GM12878 (cell line): ENCODE measurements around the gene S1PR3. TPM values are rescaled to one million over a fixed set of nuclear protein-coding genes. Genes with fewer than 3 reads are reported as not detected.

Source experiments
- ATAC-seq: fragments of 200-7000 bp; cut with Tn5 transposase; 3 replicates; pipeline ENCODE4 v1.9.1; 2020; ENCODE audit warnings: mild to moderate bottlenecking, moderate library complexity
- BruUV-seq: library from RNA; stranded (reverse); fragments of 400-500 nt; replicated peaks from 2 replicates; lab custom pipeline; 2021; lab: Mats Ljungman, UMichigan
- CTCF ChIA-PET: fragments of 300-600 bp; sonication (Branson Sonifier 250); formaldehyde crosslinking; extraction: SDS; loops from one replicate; lab custom pipeline; 2021; ENCODE audit warnings: inconsistent platforms; lab: Yijun Ruan, JAX
- POLR2A ChIA-PET: fragments of 350-600 bp; formaldehyde crosslinking; extraction: SDS; loops from one replicate; lab custom pipeline; 2021; ENCODE audit warnings: inconsistent platforms; lab: Charles Lee
- RAD21 ChIA-PET: fragments of 300-600 bp; sonication (Branson Sonifier 250); formaldehyde crosslinking; loops from one replicate; lab custom pipeline; 2023; ENCODE audit warnings: antibody characterized with exemption; ENCODE audit not compliant: unreplicated experiment; lab: Charles Lee
- SMC1A ChIA-PET: fragments of 300-600 bp; sonication (Branson Sonifier 250); formaldehyde crosslinking; loops from one replicate; lab custom pipeline; 2023; ENCODE audit not compliant: unreplicated experiment, uncharacterized antibody; lab: Charles Lee
- DNase-seq: peaks from one replicate; pipeline ENCODE4 v3.0.0-alpha.2; 2011; ENCODE audit warnings: low read depth, low spot score
- FAIRE-seq: peaks from 3 replicates; lab custom pipeline; 2011; peaks lifted over from hg19 to GRCh38; lab: Jason Lieb, UNC
- H2AFZ ChIP-seq: 2 replicates; pipeline ENCODE4 v1.6.0; 2011; ENCODE audit warnings: low read depth, low read length, control low read depth; ENCODE audit not compliant: control insufficient read depth
- H3K27ac ChIP-seq: 2 replicates; pipeline ENCODE4 v1.5.1; 2011; ENCODE audit warnings: control low read depth; ENCODE audit not compliant: control insufficient read depth, insufficient read depth
- H3K27me3 ChIP-seq, 2 experiments: replicated peaks in 1 of 2; 2 replicates each; pipeline versions ENCODE4 v1.6.0 to v1.6.1; 2011; ENCODE audit warnings: low read length in 1 of 2; ENCODE audit not compliant: control insufficient read depth in 2 of 2, insufficient read depth in 2 of 2
- H3K36me3 ChIP-seq, 2 experiments: 2 replicates each; pipeline ENCODE4 v1.5.1; 2011; ENCODE audit warnings: low read length in 1 of 2; ENCODE audit not compliant: control insufficient read depth in 2 of 2, insufficient read depth in 2 of 2
- H3K4me1 ChIP-seq: 2 replicates; pipeline ENCODE4 v1.6.1; 2011; ENCODE audit warnings: mild to moderate bottlenecking, low read length, moderate library complexity, mixed read lengths; ENCODE audit not compliant: control insufficient read depth, insufficient read depth
- H3K4me2 ChIP-seq: 2 replicates; pipeline ENCODE4 v1.6.0; 2011; ENCODE audit warnings: control low read depth; ENCODE audit not compliant: control insufficient read depth, insufficient read depth
- H3K4me3 ChIP-seq: fragments of 200-600 bp; sonication (generic); 2 replicates; pipeline ENCODE4 v1.5.1; 2016
- H3K79me2 ChIP-seq: 2 replicates; pipeline ENCODE4 v1.6.0; 2011; ENCODE audit warnings: low read length; ENCODE audit not compliant: control insufficient read depth, insufficient read depth
- H3K9ac ChIP-seq: 2 replicates; pipeline ENCODE4 v1.8.0; 2011; ENCODE audit warnings: low read length, control low read depth, mixed read lengths; ENCODE audit not compliant: control insufficient read depth, insufficient read depth
- H3K9me3 ChIP-seq: replicated peaks from 3 replicates; pipeline ENCODE4 v1.5.1; 2011; ENCODE audit warnings: mild to moderate bottlenecking, low read length; ENCODE audit not compliant: control insufficient read depth, insufficient read depth
- H4K20me1 ChIP-seq: 2 replicates; pipeline ENCODE4 v1.6.0; 2011; ENCODE audit not compliant: control insufficient read depth, insufficient read depth
- BHLHE40 ChIP-seq, 2 experiments: fragments of 450-650 bp in 1 of 2; IDR thresholded peaks; 2 replicates each; pipeline ENCODE4 v1.6.1; 2011 to 2017; ENCODE audit warnings: low read depth in 2 of 2, borderline replicate concordance in 1 of 2, improper control_type of control experiment in 1 of 2, low read length in 1 of 2, mild to moderate bottlenecking in 1 of 2
- KAT2A ChIP-seq: conservative IDR thresholded peaks from 2 replicates; pipeline ENCODE4 v1.6.1; 2011; ENCODE audit warnings: low read depth, low read length; ENCODE audit not compliant: control insufficient read depth
- MXI1 ChIP-seq: fragments of 150-350 bp; IDR thresholded peaks from 2 replicates; pipeline ENCODE4 v1.6.1; 2011; ENCODE audit warnings: low read depth, mild to moderate bottlenecking, inconsistent platforms, low read length, improper control_type of control experiment
- NFXL1 ChIP-seq: fragments of 450-650 bp; IDR thresholded peaks from 2 replicates; pipeline ENCODE4 v1.6.1; 2017; ENCODE audit warnings: antibody characterized with exemption, mild to moderate bottlenecking, borderline replicate concordance
- NR2C1 ChIP-seq: fragments of 450-650 bp; IDR thresholded peaks from 2 replicates; pipeline ENCODE4 v1.6.1; 2017; ENCODE audit warnings: antibody characterized with exemption, mild to moderate bottlenecking, moderate library complexity
- PML ChIP-seq: IDR thresholded peaks from 2 replicates; pipeline ENCODE4 v1.6.1; 2012; ENCODE audit warnings: low read length, inconsistent platforms
- POLR2AphosphoS2 ChIP-seq: IDR thresholded peaks from 2 replicates; pipeline ENCODE4 v1.6.1; 2011; ENCODE audit warnings: low read depth, mild to moderate bottlenecking, low read length, improper control_type of control experiment, moderate library complexity
- RELA ChIP-seq: fragments of 450-650 bp; IDR thresholded peaks from 2 replicates; pipeline ENCODE4 v1.8.0; 2014; ENCODE audit warnings: borderline replicate concordance; ENCODE audit not compliant: partially characterized antibody
- SP1 ChIP-seq: IDR thresholded peaks from one replicate; pipeline ENCODE4 v1.6.1; 2011; ENCODE audit warnings: low read depth, low read length
- SRF ChIP-seq, 2 experiments: IDR thresholded peaks; 2 replicates each; pipeline ENCODE4 v1.6.1; 2011; ENCODE audit warnings: low read depth in 2 of 2, low read length in 2 of 2, mild to moderate bottlenecking in 1 of 2, moderate library complexity in 1 of 2
- ZBED1 ChIP-seq: IDR thresholded peaks from 2 replicates; pipeline ENCODE4 v1.6.1; 2016; ENCODE audit warnings: borderline replicate concordance
- ZZZ3 ChIP-seq: IDR thresholded peaks from 2 replicates; pipeline ENCODE4 v1.6.1; 2011; ENCODE audit warnings: low read depth; ENCODE audit not compliant: control insufficient read depth, insufficient read length
- WGBS: methylation state at CpG from one replicate; pipeline ENCODE4 v1.1.6; 2016; ENCODE audit warnings: low lambda C conversion rate; ENCODE audit not compliant: insufficient replicate concordance, insufficient coverage; ENCODE audit errors: missing lambda C conversion rate; 5-methylcytosine and 5-hydroxymethylcytosine counted together
- in situ Hi-C: fragments of 300-500 bp; cut with MboI; formaldehyde crosslinking; loops from 9 replicates; pipeline ENCODE4 v1.14.3; 2018; ENCODE audit warnings: mixed read lengths
- intact Hi-C: fragments of 100-400 bp; cut with micrococcal nuclease; formaldehyde crosslinking; loops from one replicate; pipeline ENCODE4 v1.14.2; 2022; ENCODE audit not compliant: unreplicated experiment
- polyA plus RNA-seq, 11 experiments: library from polyadenylated mRNA; depleted of rRNA in 4 of 11; unstranded in 6 of 11; stranded (reverse) in 5 of 11; fragments of >200 nt; fragmentation: Nextera tagmentation in 4 of 11; fragmentation: Illumina TruSeq in 1 of 11; extraction: Ambion mirVana in 4 of 11; extraction: Trizol in 1 of 11; gene quantifications; 1 replicate in 1 of 11; 2 replicates in 10 of 11; pipeline versions ENCODE4 v1.2.1 to v1.2.3, GENCODE V29; 2011 to 2016; ENCODE audit warnings: inconsistent platforms in 2 of 11, missing spikeins in 2 of 11, low read depth in 1 of 11
- total RNA-seq, 4 experiments: library from RNA; depleted of rRNA in 3 of 4; stranded (reverse); fragments of >200 nt in 3 of 4; fragmentation: Illumina TruSeq in 1 of 4; extraction: Trizol in 1 of 4; gene quantifications; 2 replicates each; pipeline versions ENCODE4 v1.2.1 to v1.2.3, GENCODE V29; 2013 to 2021
- TF ChIP-seq, protein P1 (sequence below): fragments of 450-650 bp; formaldehyde crosslinking; IDR thresholded peaks from 2 replicates; pipeline ENCODE4 v1.4.0; 2022; ENCODE audit warnings: mild to moderate bottlenecking, moderate library complexity
- TF ChIP-seq, protein P2 (sequence below): IDR thresholded peaks from 2 replicates; pipeline ENCODE4 v1.6.1; 2011; ENCODE audit warnings: mild to moderate bottlenecking, low read depth, low read length, moderate library complexity; ENCODE audit not compliant: insufficient replicate concordance
- TF ChIP-seq, protein P3 (sequence below): fragments of 450-650 bp; IDR thresholded peaks from 2 replicates; pipeline ENCODE4 v1.6.1; 2014; ENCODE audit warnings: mild to moderate bottlenecking
- TF ChIP-seq, protein P4 (sequence below): IDR thresholded peaks from 2 replicates; pipeline ENCODE4 v1.6.1; 2012; ENCODE audit warnings: low read depth, low read length, improper control_type of control experiment

Gene S1PR3
- total and polyA plus RNA-seq, 10 of the 15 experiments (the other 5 are each of a cell fraction or from before 2014, with no cell fraction given), result 0.01 to 0.18 (median 0.01) TPM; not detected in 7

GRCh38 chr9:88990041-88990728 lies 1.1 kb upstream of the S1PR3 start:
- TF ChIP-seq RELA (no peak), NR2C1 (no peak), SP1 (no peak), POLR2AphosphoS2 (no peak), NFXL1 (no peak), BHLHE40 (IDR thresholded peaks at IDR 0.05; ENCODE audit: borderline replicate concordance in 1 of 2, low read depth in 2 of 2, low read length in 1 of 2) (no peak), ZZZ3 (no peak), KAT2A (no peak), MXI1 (no peak), ZBED1 (no peak), PML (no peak), SRF (IDR thresholded peaks at IDR 0.05; ENCODE audit: low read depth in 2 of 2, low read length in 2 of 2) (no peak)
- TF ChIP-seq, protein P1, sequence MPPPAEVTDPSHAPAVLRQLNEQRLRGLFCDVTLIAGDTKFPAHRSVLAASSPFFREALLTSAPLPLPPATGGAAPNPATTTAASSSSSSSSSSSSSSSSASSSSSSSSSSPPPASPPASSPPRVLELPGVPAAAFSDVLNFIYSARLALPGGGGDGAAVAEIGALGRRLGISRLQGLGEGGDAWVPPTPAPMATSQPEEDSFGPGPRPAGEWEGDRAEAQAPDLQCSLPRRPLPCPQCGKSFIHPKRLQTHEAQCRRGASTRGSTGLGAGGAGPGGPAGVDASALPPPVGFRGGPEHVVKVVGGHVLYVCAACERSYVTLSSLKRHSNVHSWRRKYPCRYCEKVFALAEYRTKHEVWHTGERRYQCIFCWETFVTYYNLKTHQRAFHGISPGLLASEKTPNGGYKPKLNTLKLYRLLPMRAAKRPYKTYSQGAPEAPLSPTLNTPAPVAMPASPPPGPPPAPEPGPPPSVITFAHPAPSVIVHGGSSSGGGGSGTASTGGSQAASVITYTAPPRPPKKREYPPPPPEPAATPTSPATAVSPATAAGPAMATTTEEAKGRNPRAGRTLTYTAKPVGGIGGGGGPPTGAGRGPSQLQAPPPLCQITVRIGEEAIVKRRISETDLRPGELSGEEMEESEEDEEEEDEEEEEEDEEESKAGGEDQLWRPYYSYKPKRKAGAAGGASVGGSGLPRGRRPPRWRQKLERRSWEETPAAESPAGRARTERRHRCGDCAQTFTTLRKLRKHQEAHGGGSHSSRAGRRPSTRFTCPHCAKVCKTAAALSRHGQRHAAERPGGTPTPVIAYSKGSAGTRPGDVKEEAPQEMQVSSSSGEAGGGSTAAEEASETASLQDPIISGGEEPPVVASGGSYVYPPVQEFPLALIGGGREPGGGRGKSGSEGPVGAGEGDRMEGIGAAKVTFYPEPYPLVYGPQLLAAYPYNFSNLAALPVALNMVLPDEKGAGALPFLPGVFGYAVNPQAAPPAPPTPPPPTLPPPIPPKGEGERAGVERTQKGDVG (CRISPR knock-in tag), result no peak
- TF ChIP-seq, protein P2, sequence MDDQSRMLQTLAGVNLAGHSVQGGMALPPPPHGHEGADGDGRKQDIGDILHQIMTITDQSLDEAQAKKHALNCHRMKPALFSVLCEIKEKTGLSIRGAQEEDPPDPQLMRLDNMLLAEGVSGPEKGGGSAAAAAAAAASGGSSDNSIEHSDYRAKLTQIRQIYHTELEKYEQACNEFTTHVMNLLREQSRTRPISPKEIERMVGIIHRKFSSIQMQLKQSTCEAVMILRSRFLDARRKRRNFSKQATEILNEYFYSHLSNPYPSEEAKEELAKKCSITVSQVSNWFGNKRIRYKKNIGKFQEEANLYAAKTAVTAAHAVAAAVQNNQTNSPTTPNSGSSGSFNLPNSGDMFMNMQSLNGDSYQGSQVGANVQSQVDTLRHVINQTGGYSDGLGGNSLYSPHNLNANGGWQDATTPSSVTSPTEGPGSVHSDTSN, result no peak
- TF ChIP-seq, protein P3, sequence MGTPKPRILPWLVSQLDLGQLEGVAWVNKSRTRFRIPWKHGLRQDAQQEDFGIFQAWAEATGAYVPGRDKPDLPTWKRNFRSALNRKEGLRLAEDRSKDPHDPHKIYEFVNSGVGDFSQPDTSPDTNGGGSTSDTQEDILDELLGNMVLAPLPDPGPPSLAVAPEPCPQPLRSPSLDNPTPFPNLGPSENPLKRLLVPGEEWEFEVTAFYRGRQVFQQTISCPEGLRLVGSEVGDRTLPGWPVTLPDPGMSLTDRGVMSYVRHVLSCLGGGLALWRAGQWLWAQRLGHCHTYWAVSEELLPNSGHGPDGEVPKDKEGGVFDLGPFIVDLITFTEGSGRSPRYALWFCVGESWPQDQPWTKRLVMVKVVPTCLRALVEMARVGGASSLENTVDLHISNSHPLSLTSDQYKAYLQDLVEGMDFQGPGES, result no peak
- TF ChIP-seq, protein P4, sequence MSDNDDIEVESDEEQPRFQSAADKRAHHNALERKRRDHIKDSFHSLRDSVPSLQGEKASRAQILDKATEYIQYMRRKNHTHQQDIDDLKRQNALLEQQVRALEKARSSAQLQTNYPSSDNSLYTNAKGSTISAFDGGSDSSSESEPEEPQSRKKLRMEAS, result no peak
- ChIA-PET RAD21 (no interaction called here), POLR2A (no interaction called here), SMC1A (interaction anchor here (1.4 kb wide), 1 partner anchor 11 kb away, joined by 3 read pairs; no protein-coding TSS in a partner anchor), CTCF (no interaction called here)
- H3K9ac ChIP-seq, result no peak overlapping the region
- H3K27ac ChIP-seq, result no peak overlapping the region
- DNase-seq (no peak), ATAC-seq (no peak), FAIRE-seq (no peak)
- intact Hi-C loops (loop anchor here (10.0 kb wide), 1 partner anchor 1035 kb away; a partner anchor contains a TSS), in situ Hi-C loops (no loop called here)
- H3K27me3 ChIP-seq, result peaks cover 1 to 3% of the 10 kb centered on the region in 2 experiments; a peak in 3 of 4 replicates
- H3K36me3 ChIP-seq, result no peaks in the 10 kb centered on the region
- no peak overlapping the region for H3K4me3 ChIP-seq
- H3K4me2 ChIP-seq, result no peak overlapping the region
- H4K20me1 ChIP-seq, result no peaks in the 10 kb centered on the region
- H3K79me2 ChIP-seq, result no peaks in the 10 kb centered on the region
- no peaks in the 10 kb centered on the region for H3K9me3 ChIP-seq
- no TSS peak for BruUV-seq
- no peak overlapping the region for H2AFZ ChIP-seq
- no peaks in the 10 kb centered on the region; the same call in 1 of the 2 replicates for H3K4me1 ChIP-seq
- WGBS, result 65% methylated on average over 25 of the region's 25 CpGs
